HepG2 (cell line): Measurements from ENCODE around the gene GGA3. TPM values are rescaled to one million over a fixed set of nuclear protein-coding genes. Genes with fewer than 3 reads are reported as not detected.

ENCODE experiments used
- ADNP ChIP-seq: sonication (generic); formaldehyde crosslinking; IDR thresholded peaks from 2 replicates; pipeline ENCODE4 v1.4.0; 2020; ENCODE audit warnings: missing genetic modification reagents
- CCDC6 ChIP-seq: sonication (generic); formaldehyde crosslinking; IDR thresholded peaks from 2 replicates; pipeline ENCODE4 v1.8.1; 2022; ENCODE audit warnings: mild to moderate bottlenecking, missing genetic modification reagents, moderate library complexity
- FOXP1 ChIP-seq, 2 experiments: fragments of 450-650 bp in 1 of 2; IDR thresholded peaks; 2 replicates each; pipeline ENCODE4 v1.6.1; 2017 to 2018; ENCODE audit warnings: antibody characterized with exemption in 1 of 2
- HMG20B ChIP-seq: conservative IDR thresholded peaks from 2 replicates; pipeline ENCODE4 v1.6.1; 2016; ENCODE audit warnings: missing genetic modification reagents, missing compliant biosample characterization
- KAT7 ChIP-seq: IDR thresholded peaks from 2 replicates; pipeline ENCODE4 v1.6.1; 2018; ENCODE audit warnings: borderline replicate concordance, missing compliant biosample characterization
- NR2F1 ChIP-seq, 2 experiments: fragments of 450-650 bp in 1 of 2; formaldehyde crosslinking in 1 of 2; IDR thresholded peaks; 2 replicates each; pipeline versions ENCODE4 v1.5.0 to v1.6.1; 2016 to 2020; ENCODE audit warnings: mild to moderate bottlenecking in 1 of 2, missing compliant biosample characterization in 1 of 2, missing genetic modification reagents in 1 of 2, moderate library complexity in 1 of 2
- NR2F6 ChIP-seq, 2 experiments: IDR thresholded peaks; 2 replicates each; pipeline ENCODE4 v1.6.1; 2016; ENCODE audit warnings: antibody characterized with exemption in 1 of 2, mild to moderate bottlenecking in 1 of 2
- RXRA ChIP-seq: sonication (generic); formaldehyde crosslinking; IDR thresholded peaks from 2 replicates; pipeline ENCODE4 v1.5.1; 2020; ENCODE audit warnings: missing genetic modification reagents
- SALL1 ChIP-seq: sonication (generic); formaldehyde crosslinking; IDR thresholded peaks from 2 replicates; pipeline ENCODE4 v1.8.0; 2022; ENCODE audit warnings: mild to moderate bottlenecking, missing genetic modification reagents
- SOX6 ChIP-seq, 2 experiments: fragments of 450-650 bp in 1 of 2; sonication (generic) in 1 of 2; formaldehyde crosslinking in 1 of 2; IDR thresholded peaks; 2 replicates each; pipeline versions ENCODE4 v1.4.0 to v1.6.1; 2017 to 2020; ENCODE audit warnings: antibody characterized with exemption in 1 of 2, mild to moderate bottlenecking in 1 of 2, missing genetic modification reagents in 1 of 2
- ZNF224 ChIP-seq: sonication (generic); formaldehyde crosslinking; IDR thresholded peaks from 2 replicates; pipeline ENCODE4 v1.5.0; 2020; ENCODE audit warnings: mild to moderate bottlenecking, missing genetic modification reagents
- ZNF616 ChIP-seq: sonication (generic); formaldehyde crosslinking; IDR thresholded peaks from 2 replicates; pipeline ENCODE4 v1.5.0; 2020; ENCODE audit warnings: low read depth, mild to moderate bottlenecking, missing genetic modification reagents
- polyA plus RNA-seq, 8 experiments: library from polyadenylated mRNA; depleted of rRNA in 3 of 8; stranded (reverse) in 7 of 8; unstranded in 1 of 8; fragments of >200 nt; fragmentation: Illumina TruSeq in 4 of 8; extraction: Trizol in 4 of 8; gene quantifications; 2 replicates each; pipeline versions ENCODE4 v1.2.1 to v1.2.3, GENCODE V29; 2011 to 2016; ENCODE audit warnings: low read depth in 4 of 8, missing spikeins in 1 of 8, mixed read lengths in 1 of 8; ENCODE audit not compliant: insufficient read depth in 1 of 8
- total RNA-seq, 5 experiments: library from RNA; depleted of rRNA; stranded (reverse); fragments of >200 nt; fragmentation: Illumina TruSeq; extraction: Trizol; gene quantifications; 2 replicates each; pipeline ENCODE4 v1.2.3, GENCODE V29; 2016; ENCODE audit warnings: low read depth in 1 of 5
- TF ChIP-seq, protein P1 (sequence below): sonication (generic); formaldehyde crosslinking; conservative IDR thresholded peaks from 2 replicates; pipeline ENCODE4 v1.4.0; 2020; ENCODE audit warnings: mild to moderate bottlenecking, missing genetic modification reagents, moderate library complexity
- TF ChIP-seq, protein P2 (sequence below): sonication (generic); formaldehyde crosslinking; IDR thresholded peaks from 2 replicates; pipeline ENCODE4 v1.5.0; 2020; ENCODE audit warnings: missing genetic modification reagents, mild to moderate bottlenecking, borderline replicate concordance
- TF ChIP-seq, protein P3 (sequence below): sonication (generic); formaldehyde crosslinking; IDR thresholded peaks from 2 replicates; pipeline ENCODE4 v1.4.0; 2020; ENCODE audit warnings: missing genetic modification reagents
- TF ChIP-seq, protein P4 (sequence below): sonication (generic); formaldehyde crosslinking; IDR thresholded peaks from 2 replicates; pipeline ENCODE4 v1.4.0; 2020; ENCODE audit warnings: missing genetic modification reagents
- TF ChIP-seq, protein P5 (sequence below): fragments of 450-650 bp; IDR thresholded peaks from 2 replicates; pipeline ENCODE4 v1.6.1; 2017
- TF ChIP-seq, protein P6 (sequence below): sonication (generic); formaldehyde crosslinking; IDR thresholded peaks from 2 replicates; pipeline ENCODE4 v1.8.0; 2022; ENCODE audit warnings: mild to moderate bottlenecking, missing genetic modification reagents; ENCODE audit not compliant: insufficient replicate concordance

GGA3 gene
- total and polyA plus RNA-seq, 2 of the 13 experiments (the other 11 are each of a cell fraction or from before 2014, with no cell fraction given): 28.4 to 43.7 TPM

DNA sequence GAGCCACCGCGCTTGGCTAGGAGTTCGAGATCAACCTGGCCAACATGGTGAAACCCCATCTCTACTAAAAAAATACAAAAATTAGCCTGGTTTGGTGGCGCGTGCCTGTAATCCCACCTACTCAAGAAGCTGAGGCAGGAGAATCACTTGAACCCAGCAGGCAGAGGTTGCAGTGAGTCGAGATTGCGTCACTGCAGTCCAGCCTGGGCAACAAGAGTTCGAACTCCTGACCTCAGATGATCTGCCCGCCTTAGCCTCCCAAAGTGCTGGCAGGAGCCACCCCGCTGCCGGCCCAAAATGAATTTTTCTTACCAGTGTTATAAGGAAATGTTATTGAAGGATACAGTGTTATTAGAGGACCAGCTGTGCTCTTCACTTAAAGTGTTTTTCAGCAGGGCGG is 53.6 kb downstream of the GGA3 start (continued):
- TF ChIP-seq, protein P1, sequence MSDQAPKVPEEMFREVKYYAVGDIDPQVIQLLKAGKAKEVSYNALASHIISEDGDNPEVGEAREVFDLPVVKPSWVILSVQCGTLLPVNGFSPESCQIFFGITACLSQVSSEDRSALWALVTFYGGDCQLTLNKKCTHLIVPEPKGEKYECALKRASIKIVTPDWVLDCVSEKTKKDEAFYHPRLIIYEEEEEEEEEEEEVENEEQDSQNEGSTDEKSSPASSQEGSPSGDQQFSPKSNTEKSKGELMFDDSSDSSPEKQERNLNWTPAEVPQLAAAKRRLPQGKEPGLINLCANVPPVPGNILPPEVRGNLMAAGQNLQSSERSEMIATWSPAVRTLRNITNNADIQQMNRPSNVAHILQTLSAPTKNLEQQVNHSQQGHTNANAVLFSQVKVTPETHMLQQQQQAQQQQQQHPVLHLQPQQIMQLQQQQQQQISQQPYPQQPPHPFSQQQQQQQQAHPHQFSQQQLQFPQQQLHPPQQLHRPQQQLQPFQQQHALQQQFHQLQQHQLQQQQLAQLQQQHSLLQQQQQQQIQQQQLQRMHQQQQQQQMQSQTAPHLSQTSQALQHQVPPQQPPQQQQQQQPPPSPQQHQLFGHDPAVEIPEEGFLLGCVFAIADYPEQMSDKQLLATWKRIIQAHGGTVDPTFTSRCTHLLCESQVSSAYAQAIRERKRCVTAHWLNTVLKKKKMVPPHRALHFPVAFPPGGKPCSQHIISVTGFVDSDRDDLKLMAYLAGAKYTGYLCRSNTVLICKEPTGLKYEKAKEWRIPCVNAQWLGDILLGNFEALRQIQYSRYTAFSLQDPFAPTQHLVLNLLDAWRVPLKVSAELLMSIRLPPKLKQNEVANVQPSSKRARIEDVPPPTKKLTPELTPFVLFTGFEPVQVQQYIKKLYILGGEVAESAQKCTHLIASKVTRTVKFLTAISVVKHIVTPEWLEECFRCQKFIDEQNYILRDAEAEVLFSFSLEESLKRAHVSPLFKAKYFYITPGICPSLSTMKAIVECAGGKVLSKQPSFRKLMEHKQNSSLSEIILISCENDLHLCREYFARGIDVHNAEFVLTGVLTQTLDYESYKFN (CRISPR knock-in tag): 0 out of 2 replicates have a peak, but pooled peaks have one; percentile 30
- TF ChIP-seq KAT7 (no peak), HMG20B (CRISPR knock-in tag) (no peak), NR2F1 (CRISPR knock-in tag; IDR thresholded peaks at IDR 0.05) (0 out of 4 replicates have a peak, but pooled peaks of 1 of the 2 experiments have one; percentile 14), ZNF616 (no peak), ADNP (CRISPR knock-in tag) (0 out of 2 replicates have a peak, but pooled peaks have one; percentile 33), SALL1 (CRISPR knock-in tag) (0 out of 2 replicates have a peak, but pooled peaks have one; percentile 49), CCDC6 (CRISPR knock-in tag) (no peak), FOXP1 (IDR thresholded peaks at IDR 0.05) (no peak), FOXP1 (CRISPR knock-in tag; IDR thresholded peaks at IDR 0.05) (0 out of 2 replicates have a peak, but pooled peaks have one; percentile 3), SOX6 (IDR thresholded peaks at IDR 0.05) (no peak), SOX6 (CRISPR knock-in tag; IDR thresholded peaks at IDR 0.05) (no peak), NR2F6 (IDR thresholded peaks at IDR 0.05) (no peak), NR2F6 (CRISPR knock-in tag; IDR thresholded peaks at IDR 0.05) (0 out of 2 replicates have a peak, but pooled peaks have one; percentile 24), RXRA (CRISPR knock-in tag) (peak; percentile 80), ZNF224 (no peak)
- TF ChIP-seq, protein P2, sequence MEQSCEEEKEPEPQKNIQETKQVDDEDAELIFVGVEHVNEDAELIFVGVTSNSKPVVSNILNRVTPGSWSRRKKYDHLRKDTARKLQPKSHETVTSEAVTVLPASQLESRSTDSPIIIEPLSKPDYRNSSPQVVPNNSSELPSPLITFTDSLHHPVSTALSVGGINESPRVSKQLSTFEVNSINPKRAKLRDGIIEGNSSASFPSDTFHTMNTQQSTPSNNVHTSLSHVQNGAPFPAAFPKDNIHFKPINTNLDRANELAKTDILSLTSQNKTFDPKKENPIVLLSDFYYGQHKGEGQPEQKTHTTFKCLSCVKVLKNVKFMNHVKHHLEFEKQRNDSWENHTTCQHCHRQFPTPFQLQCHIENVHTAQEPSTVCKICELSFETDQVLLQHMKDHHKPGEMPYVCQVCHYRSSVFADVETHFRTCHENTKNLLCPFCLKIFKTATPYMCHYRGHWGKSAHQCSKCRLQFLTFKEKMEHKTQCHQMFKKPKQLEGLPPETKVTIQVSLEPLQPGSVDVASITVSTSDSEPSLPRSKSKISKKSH: no peak
- TF ChIP-seq, protein P3, sequence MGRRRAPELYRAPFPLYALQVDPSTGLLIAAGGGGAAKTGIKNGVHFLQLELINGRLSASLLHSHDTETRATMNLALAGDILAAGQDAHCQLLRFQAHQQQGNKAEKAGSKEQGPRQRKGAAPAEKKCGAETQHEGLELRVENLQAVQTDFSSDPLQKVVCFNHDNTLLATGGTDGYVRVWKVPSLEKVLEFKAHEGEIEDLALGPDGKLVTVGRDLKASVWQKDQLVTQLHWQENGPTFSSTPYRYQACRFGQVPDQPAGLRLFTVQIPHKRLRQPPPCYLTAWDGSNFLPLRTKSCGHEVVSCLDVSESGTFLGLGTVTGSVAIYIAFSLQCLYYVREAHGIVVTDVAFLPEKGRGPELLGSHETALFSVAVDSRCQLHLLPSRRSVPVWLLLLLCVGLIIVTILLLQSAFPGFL (CRISPR knock-in tag): no peak
- TF ChIP-seq, protein P4, sequence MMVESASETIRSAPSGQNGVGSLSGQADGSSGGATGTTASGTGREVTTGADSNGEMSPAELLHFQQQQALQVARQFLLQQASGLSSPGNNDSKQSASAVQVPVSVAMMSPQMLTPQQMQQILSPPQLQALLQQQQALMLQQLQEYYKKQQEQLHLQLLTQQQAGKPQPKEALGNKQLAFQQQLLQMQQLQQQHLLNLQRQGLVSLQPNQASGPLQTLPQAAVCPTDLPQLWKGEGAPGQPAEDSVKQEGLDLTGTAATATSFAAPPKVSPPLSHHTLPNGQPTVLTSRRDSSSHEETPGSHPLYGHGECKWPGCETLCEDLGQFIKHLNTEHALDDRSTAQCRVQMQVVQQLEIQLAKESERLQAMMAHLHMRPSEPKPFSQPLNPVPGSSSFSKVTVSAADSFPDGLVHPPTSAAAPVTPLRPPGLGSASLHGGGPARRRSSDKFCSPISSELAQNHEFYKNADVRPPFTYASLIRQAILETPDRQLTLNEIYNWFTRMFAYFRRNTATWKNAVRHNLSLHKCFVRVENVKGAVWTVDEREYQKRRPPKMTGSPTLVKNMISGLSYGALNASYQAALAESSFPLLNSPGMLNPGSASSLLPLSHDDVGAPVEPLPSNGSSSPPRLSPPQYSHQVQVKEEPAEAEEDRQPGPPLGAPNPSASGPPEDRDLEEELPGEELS: no peak
- TF ChIP-seq, protein P5, sequence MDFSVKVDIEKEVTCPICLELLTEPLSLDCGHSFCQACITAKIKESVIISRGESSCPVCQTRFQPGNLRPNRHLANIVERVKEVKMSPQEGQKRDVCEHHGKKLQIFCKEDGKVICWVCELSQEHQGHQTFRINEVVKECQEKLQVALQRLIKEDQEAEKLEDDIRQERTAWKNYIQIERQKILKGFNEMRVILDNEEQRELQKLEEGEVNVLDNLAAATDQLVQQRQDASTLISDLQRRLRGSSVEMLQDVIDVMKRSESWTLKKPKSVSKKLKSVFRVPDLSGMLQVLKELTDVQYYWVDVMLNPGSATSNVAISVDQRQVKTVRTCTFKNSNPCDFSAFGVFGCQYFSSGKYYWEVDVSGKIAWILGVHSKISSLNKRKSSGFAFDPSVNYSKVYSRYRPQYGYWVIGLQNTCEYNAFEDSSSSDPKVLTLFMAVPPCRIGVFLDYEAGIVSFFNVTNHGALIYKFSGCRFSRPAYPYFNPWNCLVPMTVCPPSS: no peak
- TF ChIP-seq, protein P6, sequence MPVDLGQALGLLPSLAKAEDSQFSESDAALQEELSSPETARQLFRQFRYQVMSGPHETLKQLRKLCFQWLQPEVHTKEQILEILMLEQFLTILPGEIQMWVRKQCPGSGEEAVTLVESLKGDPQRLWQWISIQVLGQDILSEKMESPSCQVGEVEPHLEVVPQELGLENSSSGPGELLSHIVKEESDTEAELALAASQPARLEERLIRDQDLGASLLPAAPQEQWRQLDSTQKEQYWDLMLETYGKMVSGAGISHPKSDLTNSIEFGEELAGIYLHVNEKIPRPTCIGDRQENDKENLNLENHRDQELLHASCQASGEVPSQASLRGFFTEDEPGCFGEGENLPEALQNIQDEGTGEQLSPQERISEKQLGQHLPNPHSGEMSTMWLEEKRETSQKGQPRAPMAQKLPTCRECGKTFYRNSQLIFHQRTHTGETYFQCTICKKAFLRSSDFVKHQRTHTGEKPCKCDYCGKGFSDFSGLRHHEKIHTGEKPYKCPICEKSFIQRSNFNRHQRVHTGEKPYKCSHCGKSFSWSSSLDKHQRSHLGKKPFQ (CRISPR knock-in tag): no peak
